ENCODE measurements around the gene SLC9A6. TPM values are rescaled to one million over a fixed set of nuclear protein-coding genes. Genes with fewer than 3 reads are reported as not detected.

SLC9A6 gene
- total and polyA plus RNA-seq, 2 of the 8 experiments (the other 6 are each of a cell fraction or from before 2014, with no cell fraction given), result 8.0 to 14.1 TPM

DNA sequence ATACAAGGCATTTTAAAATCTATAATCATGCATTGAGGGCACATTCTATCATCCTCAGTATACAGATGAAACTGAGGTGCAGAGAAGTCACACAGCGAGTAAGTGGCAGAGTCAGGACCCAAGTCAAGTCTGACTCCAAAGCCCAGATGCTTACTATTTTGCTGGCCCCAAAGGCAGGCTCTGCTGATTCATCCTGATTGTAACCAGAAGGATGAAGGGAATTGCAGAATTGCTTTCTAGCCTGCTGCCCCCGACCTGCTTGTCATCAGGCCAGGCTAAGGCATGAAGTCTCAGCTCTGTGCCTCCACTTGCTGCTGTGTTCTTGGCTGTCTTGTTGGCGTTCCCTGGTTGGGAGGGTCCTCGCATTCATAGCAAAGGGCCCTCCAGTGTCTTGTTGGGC, 62.7 kb downstream of the SLC9A6 start (continued):
- TF ChIP-seq, protein P1, sequence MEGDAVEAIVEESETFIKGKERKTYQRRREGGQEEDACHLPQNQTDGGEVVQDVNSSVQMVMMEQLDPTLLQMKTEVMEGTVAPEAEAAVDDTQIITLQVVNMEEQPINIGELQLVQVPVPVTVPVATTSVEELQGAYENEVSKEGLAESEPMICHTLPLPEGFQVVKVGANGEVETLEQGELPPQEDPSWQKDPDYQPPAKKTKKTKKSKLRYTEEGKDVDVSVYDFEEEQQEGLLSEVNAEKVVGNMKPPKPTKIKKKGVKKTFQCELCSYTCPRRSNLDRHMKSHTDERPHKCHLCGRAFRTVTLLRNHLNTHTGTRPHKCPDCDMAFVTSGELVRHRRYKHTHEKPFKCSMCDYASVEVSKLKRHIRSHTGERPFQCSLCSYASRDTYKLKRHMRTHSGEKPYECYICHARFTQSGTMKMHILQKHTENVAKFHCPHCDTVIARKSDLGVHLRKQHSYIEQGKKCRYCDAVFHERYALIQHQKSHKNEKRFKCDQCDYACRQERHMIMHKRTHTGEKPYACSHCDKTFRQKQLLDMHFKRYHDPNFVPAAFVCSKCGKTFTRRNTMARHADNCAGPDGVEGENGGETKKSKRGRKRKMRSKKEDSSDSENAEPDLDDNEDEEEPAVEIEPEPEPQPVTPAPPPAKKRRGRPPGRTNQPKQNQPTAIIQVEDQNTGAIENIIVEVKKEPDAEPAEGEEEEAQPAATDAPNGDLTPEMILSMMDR (IDR thresholded peaks at IDR 0.05; ENCODE audit: control extremely low read depth in 1 of 3, insufficient read depth in 1 of 3, low read depth in 1 of 3, low read length in 3 of 3), result no peak
- TF ChIP-seq HDAC6 (IDR thresholded peaks at IDR 0.05; ENCODE audit: low read depth, low read length), result no peak
- no peak for TF ChIP-seq TBP (IDR thresholded peaks at IDR 0.05; ENCODE audit: low read depth, low read length)
- no peak for TF ChIP-seq GABPA (IDR thresholded peaks at IDR 0.05; ENCODE audit: borderline replicate concordance, insufficient read depth, low read length)
- no peak for TF ChIP-seq JUN (IDR thresholded peaks at IDR 0.05; ENCODE audit: low read depth, low read length)
- TF ChIP-seq EZH2 (IDR thresholded peaks at IDR 0.05; ENCODE audit: low read depth, low read length, severe bottlenecking), result no peak
